GM23338 (cell line): ENCODE data around the gene TFIP11. TPM values are rescaled to one million over a fixed set of nuclear protein-coding genes. Genes with fewer than 3 reads are reported as not detected.

ENCODE experiments used
- ATAC-seq: fragments of 200-7000 bp; cut with Tn5 transposase; 3 replicates; pipeline ENCODE4 v1.9.1; 2020
- DNase-seq: peaks from one replicate; pipeline ENCODE4 v3.0.0-alpha.2; 2015; ENCODE audit warnings: low spot score
- H2AFZ ChIP-seq: fragments of 200-600 bp; sonication (generic); 2 replicates; pipeline ENCODE4 v1.8.0; 2016; ENCODE audit warnings: antibody characterized with exemption, mild to moderate bottlenecking, moderate library complexity
- H3F3A ChIP-seq: fragments of 200-600 bp; sonication (generic); replicated peaks from 2 replicates; pipeline ENCODE4 v1.8.0; 2017; ENCODE audit warnings: antibody characterized with exemption, mixed run types, low read depth
- H3K27ac ChIP-seq: fragments of 200-600 bp; sonication (generic); 2 replicates; pipeline ENCODE4 v1.6.1; 2016; ENCODE audit warnings: low read depth
- H3K27me3 ChIP-seq: fragments of 200-600 bp; sonication (generic); 2 replicates; pipeline ENCODE4 v1.8.0; 2016; ENCODE audit warnings: mild to moderate bottlenecking, mixed run types, moderate library complexity; ENCODE audit not compliant: insufficient read depth
- H3K36me3 ChIP-seq: fragments of 200-600 bp; sonication (generic); 2 replicates; pipeline ENCODE4 v1.8.0; 2016; ENCODE audit warnings: mild to moderate bottlenecking; ENCODE audit not compliant: insufficient read depth
- H3K4me1 ChIP-seq: fragments of 200-600 bp; sonication (generic); 2 replicates; pipeline ENCODE4 v1.8.0; 2016; ENCODE audit warnings: mild to moderate bottlenecking, moderate library complexity; ENCODE audit not compliant: insufficient read depth
- H3K4me2 ChIP-seq: fragments of 200-600 bp; sonication (generic); 2 replicates; pipeline ENCODE4 v1.7.1; 2017; ENCODE audit warnings: mixed run types
- H3K4me3 ChIP-seq: fragments of 200-600 bp; sonication (generic); 2 replicates; pipeline ENCODE4 v1.6.1; 2016; ENCODE audit warnings: mixed run types
- H3K79me2 ChIP-seq: fragments of 200-600 bp; sonication (generic); replicated peaks from 2 replicates; pipeline ENCODE4 v1.8.0; 2017; ENCODE audit warnings: mild to moderate bottlenecking; ENCODE audit not compliant: insufficient read depth
- H3K9me2 ChIP-seq: fragments of 200-600 bp; sonication (generic); 2 replicates; pipeline ENCODE4 v1.8.0; 2017; ENCODE audit not compliant: insufficient read depth
- H4K20me1 ChIP-seq: fragments of 200-600 bp; sonication (generic); replicated peaks from 2 replicates; pipeline ENCODE4 v1.8.0; 2017; ENCODE audit warnings: mild to moderate bottlenecking; ENCODE audit not compliant: insufficient read depth
- H3K27ac Mint-ChIP-seq: 2 replicates; pipeline ENCODE4 v1.8.0; 2020; ENCODE audit warnings: inconsistent platforms, mild to moderate bottlenecking, moderate library complexity, mixed read lengths
- H3K27me3 Mint-ChIP-seq: 3 replicates; pipeline ENCODE4 v1.8.0; 2022; ENCODE audit warnings: low read depth, mild to moderate bottlenecking, moderate library complexity, mixed read lengths, inconsistent platforms; ENCODE audit not compliant: insufficient read depth, poor library complexity
- H3K36me3 Mint-ChIP-seq: 3 replicates; pipeline ENCODE4 v1.8.0; 2021; ENCODE audit warnings: low read depth, mild to moderate bottlenecking, inconsistent platforms, moderate library complexity, mixed read lengths
- H3K4me1 Mint-ChIP-seq: 3 replicates; pipeline ENCODE4 v1.8.0; 2020; ENCODE audit warnings: mild to moderate bottlenecking, inconsistent platforms, mixed read lengths
- H3K4me3 Mint-ChIP-seq: 3 replicates; pipeline ENCODE4 v1.8.0; 2021; ENCODE audit warnings: moderate library complexity, mild to moderate bottlenecking, inconsistent platforms, mixed read lengths
- H3K9me3 Mint-ChIP-seq: 3 replicates; pipeline ENCODE4 v1.8.0; 2020; ENCODE audit warnings: moderate library complexity, mild to moderate bottlenecking, inconsistent platforms, mixed read lengths
- CREB1 ChIP-seq: fragments of 250-450 bp; sonication (Bioruptor Pico); IDR thresholded peaks from 2 replicates; pipeline ENCODE4 v1.5.0; 2020; ENCODE audit warnings: low read depth, mild to moderate bottlenecking, moderate library complexity
- EZH2 ChIP-seq: fragments of 200-600 bp; sonication (generic); IDR thresholded peaks from one replicate; pipeline ENCODE4 v1.8.0; 2017; ENCODE audit warnings: antibody characterized with exemption, mild to moderate bottlenecking, low read depth; ENCODE audit not compliant: unreplicated experiment
- EZH2phosphoT487 ChIP-seq: fragments of 200-600 bp; sonication (generic); IDR thresholded peaks from one replicate; pipeline ENCODE4 v1.8.1; 2018; ENCODE audit warnings: antibody characterized with exemption; ENCODE audit not compliant: unreplicated experiment
- JUNB ChIP-seq: IDR thresholded peaks from one replicate; pipeline ENCODE4 v1.6.1; 2016; ENCODE audit warnings: antibody characterized with exemption; ENCODE audit not compliant: unreplicated experiment
- NANOG ChIP-seq: IDR thresholded peaks from 2 replicates; pipeline ENCODE4 v1.6.1; 2016; ENCODE audit warnings: antibody characterized with exemption, borderline replicate concordance
- POLR2AphosphoS5 ChIP-seq: IDR thresholded peaks from 2 replicates; pipeline ENCODE4 v1.6.1; 2016; ENCODE audit warnings: antibody characterized with exemption, low read depth
- STAT1 ChIP-seq: IDR thresholded peaks from one replicate; pipeline ENCODE4 v1.6.1; 2016; ENCODE audit warnings: antibody characterized with exemption; ENCODE audit not compliant: unreplicated experiment
- ZNF114 ChIP-seq: fragments of 250-450 bp; sonication (Bioruptor Pico); IDR thresholded peaks from 2 replicates; pipeline ENCODE4 v1.5.0; 2020; ENCODE audit warnings: mild to moderate bottlenecking, moderate library complexity
- ZNF331 ChIP-seq: fragments of 250-450 bp; sonication (Bioruptor Pico); IDR thresholded peaks from 2 replicates; pipeline ENCODE4 v1.5.0; 2020; ENCODE audit warnings: low read depth, mild to moderate bottlenecking, moderate library complexity
- polyA plus RNA-seq: library from polyadenylated mRNA; unstranded; fragments of >200 nt; fragmentation: Nextera tagmentation; extraction: Ambion mirVana; gene quantifications from 2 replicates; pipeline ENCODE4 v1.2.1, GENCODE V29; 2016
- total RNA-seq: library from RNA; depleted of rRNA; stranded (reverse); fragments of >200 nt; shearing (Covaris generic); gene quantifications from 2 replicates; pipeline ENCODE4 v1.2.3, GENCODE V29; 2014
- TF ChIP-seq, protein P1 (sequence below): IDR thresholded peaks from one replicate; pipeline ENCODE4 v1.6.1; 2018; ENCODE audit warnings: antibody characterized with exemption; ENCODE audit not compliant: unreplicated experiment
- TF ChIP-seq, protein P2 (sequence below): fragments of 250-450 bp; sonication (Bioruptor Pico); IDR thresholded peaks from 2 replicates; pipeline ENCODE4 v1.5.0; 2020; ENCODE audit warnings: mild to moderate bottlenecking, moderate library complexity
- TF ChIP-seq, protein P3 (sequence below), 2 experiments: fragments of 200-600 bp in 1 of 2; sonication (generic) in 1 of 2; conservative IDR thresholded peaks; 2 replicates each; pipeline versions ENCODE4 v1.5.1 to v1.6.1; 2016 to 2017; ENCODE audit warnings: antibody characterized with exemption in 2 of 2, low read depth in 2 of 2, mild to moderate bottlenecking in 2 of 2, moderate library complexity in 1 of 2
- TF ChIP-seq, protein P4 (sequence below): IDR thresholded peaks from 2 replicates; pipeline ENCODE4 v1.6.1; 2016; ENCODE audit warnings: antibody characterized with exemption

TFIP11 gene
- total and polyA plus RNA-seq, 2 experiments from 2014 or later: 17.1 to 26.2 TPM

DNA sequence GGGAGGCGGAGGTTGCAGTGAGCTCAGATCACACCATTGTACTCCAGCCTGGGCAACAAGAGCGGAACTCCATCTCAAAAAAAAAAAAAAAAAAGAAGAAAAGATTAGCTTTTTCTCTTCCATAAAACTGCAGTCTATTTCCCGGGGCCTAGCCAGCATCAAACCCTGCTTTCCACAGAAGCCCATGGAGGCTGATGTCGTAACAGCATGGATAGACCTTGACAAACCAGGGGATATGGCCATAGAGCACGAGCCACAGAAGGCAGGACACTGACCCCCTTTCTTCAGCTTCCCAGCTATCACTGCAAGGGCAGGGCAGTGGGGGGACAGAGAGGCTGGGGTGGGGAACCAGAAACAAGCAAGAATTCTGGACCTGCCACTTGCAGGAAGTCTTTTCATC lies 50.2 kb downstream of the TFIP11 start:
- peaks cover 60% of the 10 kb centered on the region for H3K36me3 Mint-ChIP-seq
- peaks cover 6% of the 10 kb centered on the region; the same call in 2 of the 3 replicates for H3K4me1 Mint-ChIP-seq

More for the DNA sequence above, 50.2 kb downstream of the TFIP11 start:
- no peak overlapping the region for H2AFZ ChIP-seq
- no peaks in the 10 kb centered on the region for H3K4me1 ChIP-seq
- H3K36me3 ChIP-seq: peaks cover 16% of the 10 kb centered on the region
- TF ChIP-seq, protein P1, sequence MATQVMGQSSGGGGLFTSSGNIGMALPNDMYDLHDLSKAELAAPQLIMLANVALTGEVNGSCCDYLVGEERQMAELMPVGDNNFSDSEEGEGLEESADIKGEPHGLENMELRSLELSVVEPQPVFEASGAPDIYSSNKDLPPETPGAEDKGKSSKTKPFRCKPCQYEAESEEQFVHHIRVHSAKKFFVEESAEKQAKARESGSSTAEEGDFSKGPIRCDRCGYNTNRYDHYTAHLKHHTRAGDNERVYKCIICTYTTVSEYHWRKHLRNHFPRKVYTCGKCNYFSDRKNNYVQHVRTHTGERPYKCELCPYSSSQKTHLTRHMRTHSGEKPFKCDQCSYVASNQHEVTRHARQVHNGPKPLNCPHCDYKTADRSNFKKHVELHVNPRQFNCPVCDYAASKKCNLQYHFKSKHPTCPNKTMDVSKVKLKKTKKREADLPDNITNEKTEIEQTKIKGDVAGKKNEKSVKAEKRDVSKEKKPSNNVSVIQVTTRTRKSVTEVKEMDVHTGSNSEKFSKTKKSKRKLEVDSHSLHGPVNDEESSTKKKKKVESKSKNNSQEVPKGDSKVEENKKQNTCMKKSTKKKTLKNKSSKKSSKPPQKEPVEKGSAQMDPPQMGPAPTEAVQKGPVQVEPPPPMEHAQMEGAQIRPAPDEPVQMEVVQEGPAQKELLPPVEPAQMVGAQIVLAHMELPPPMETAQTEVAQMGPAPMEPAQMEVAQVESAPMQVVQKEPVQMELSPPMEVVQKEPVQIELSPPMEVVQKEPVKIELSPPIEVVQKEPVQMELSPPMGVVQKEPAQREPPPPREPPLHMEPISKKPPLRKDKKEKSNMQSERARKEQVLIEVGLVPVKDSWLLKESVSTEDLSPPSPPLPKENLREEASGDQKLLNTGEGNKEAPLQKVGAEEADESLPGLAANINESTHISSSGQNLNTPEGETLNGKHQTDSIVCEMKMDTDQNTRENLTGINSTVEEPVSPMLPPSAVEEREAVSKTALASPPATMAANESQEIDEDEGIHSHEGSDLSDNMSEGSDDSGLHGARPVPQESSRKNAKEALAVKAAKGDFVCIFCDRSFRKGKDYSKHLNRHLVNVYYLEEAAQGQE: no peak
- TF ChIP-seq STAT1 (no peak), ZNF114 (CRISPR knock-in tag) (no peak), ZNF331 (no peak), JUNB (no peak), POLR2AphosphoS5 (no peak), EZH2phosphoT487 (no peak), EZH2 (no peak), NANOG (no peak), CREB1 (CRISPR knock-in tag) (no peak)
- TF ChIP-seq, protein P2, sequence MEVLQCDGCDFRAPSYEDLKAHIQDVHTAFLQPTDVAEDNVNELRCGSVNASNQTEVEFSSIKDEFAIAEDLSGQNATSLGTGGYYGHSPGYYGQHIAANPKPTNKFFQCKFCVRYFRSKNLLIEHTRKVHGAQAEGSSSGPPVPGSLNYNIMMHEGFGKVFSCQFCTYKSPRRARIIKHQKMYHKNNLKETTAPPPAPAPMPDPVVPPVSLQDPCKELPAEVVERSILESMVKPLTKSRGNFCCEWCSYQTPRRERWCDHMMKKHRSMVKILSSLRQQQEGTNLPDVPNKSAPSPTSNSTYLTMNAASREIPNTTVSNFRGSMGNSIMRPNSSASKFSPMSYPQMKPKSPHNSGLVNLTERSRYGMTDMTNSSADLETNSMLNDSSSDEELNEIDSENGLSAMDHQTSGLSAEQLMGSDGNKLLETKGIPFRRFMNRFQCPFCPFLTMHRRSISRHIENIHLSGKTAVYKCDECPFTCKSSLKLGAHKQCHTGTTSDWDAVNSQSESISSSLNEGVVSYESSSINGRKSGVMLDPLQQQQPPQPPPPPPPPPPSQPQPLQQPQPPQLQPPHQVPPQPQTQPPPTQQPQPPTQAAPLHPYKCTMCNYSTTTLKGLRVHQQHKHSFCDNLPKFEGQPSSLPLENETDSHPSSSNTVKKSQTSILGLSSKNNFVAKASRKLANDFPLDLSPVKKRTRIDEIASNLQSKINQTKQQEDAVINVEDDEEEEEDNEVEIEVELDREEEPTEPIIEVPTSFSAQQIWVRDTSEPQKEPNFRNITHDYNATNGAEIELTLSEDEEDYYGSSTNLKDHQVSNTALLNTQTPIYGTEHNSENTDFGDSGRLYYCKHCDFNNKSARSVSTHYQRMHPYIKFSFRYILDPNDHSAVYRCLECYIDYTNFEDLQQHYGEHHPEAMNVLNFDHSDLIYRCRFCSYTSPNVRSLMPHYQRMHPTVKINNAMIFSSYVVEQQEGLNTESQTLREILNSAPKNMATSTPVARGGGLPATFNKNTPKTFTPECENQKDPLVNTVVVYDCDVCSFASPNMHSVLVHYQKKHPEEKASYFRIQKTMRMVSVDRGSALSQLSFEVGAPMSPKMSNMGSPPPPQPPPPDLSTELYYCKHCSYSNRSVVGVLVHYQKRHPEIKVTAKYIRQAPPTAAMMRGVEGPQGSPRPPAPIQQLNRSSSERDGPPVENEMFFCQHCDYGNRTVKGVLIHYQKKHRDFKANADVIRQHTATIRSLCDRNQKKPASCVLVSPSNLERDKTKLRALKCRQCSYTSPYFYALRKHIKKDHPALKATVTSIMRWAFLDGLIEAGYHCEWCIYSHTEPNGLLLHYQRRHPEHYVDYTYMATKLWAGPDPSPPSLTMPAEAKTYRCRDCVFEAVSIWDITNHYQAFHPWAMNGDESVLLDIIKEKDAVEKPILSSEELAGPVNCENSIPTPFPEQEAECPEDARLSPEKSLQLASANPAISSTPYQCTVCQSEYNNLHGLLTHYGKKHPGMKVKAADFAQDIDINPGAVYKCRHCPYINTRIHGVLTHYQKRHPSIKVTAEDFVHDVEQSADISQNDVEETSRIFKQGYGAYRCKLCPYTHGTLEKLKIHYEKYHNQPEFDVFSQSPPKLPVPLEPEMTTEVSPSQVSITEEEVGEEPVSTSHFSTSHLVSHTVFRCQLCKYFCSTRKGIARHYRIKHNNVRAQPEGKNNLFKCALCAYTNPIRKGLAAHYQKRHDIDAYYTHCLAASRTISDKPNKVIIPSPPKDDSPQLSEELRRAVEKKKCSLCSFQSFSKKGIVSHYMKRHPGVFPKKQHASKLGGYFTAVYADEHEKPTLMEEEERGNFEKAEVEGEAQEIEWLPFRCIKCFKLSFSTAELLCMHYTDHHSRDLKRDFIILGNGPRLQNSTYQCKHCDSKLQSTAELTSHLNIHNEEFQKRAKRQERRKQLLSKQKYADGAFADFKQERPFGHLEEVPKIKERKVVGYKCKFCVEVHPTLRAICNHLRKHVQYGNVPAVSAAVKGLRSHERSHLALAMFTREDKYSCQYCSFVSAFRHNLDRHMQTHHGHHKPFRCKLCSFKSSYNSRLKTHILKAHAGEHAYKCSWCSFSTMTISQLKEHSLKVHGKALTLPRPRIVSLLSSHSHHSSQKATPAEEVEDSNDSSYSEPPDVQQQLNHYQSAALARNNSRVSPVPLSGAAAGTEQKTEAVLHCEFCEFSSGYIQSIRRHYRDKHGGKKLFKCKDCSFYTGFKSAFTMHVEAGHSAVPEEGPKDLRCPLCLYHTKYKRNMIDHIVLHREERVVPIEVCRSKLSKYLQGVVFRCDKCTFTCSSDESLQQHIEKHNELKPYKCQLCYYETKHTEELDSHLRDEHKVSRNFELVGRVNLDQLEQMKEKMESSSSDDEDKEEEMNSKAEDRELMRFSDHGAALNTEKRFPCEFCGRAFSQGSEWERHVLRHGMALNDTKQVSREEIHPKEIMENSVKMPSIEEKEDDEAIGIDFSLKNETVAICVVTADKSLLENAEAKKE (CRISPR knock-in tag): no peak
- TF ChIP-seq, protein P3, sequence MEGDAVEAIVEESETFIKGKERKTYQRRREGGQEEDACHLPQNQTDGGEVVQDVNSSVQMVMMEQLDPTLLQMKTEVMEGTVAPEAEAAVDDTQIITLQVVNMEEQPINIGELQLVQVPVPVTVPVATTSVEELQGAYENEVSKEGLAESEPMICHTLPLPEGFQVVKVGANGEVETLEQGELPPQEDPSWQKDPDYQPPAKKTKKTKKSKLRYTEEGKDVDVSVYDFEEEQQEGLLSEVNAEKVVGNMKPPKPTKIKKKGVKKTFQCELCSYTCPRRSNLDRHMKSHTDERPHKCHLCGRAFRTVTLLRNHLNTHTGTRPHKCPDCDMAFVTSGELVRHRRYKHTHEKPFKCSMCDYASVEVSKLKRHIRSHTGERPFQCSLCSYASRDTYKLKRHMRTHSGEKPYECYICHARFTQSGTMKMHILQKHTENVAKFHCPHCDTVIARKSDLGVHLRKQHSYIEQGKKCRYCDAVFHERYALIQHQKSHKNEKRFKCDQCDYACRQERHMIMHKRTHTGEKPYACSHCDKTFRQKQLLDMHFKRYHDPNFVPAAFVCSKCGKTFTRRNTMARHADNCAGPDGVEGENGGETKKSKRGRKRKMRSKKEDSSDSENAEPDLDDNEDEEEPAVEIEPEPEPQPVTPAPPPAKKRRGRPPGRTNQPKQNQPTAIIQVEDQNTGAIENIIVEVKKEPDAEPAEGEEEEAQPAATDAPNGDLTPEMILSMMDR (conservative IDR thresholded peaks at IDR 0.05; ENCODE audit: low read depth in 2 of 2): no peak
- TF ChIP-seq, protein P4, sequence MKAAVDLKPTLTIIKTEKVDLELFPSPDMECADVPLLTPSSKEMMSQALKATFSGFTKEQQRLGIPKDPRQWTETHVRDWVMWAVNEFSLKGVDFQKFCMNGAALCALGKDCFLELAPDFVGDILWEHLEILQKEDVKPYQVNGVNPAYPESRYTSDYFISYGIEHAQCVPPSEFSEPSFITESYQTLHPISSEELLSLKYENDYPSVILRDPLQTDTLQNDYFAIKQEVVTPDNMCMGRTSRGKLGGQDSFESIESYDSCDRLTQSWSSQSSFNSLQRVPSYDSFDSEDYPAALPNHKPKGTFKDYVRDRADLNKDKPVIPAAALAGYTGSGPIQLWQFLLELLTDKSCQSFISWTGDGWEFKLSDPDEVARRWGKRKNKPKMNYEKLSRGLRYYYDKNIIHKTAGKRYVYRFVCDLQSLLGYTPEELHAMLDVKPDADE: no peak
- H3K4me2 ChIP-seq: no peak overlapping the region
- Mint-ChIP-seq H3K27me3 (peaks cover 3% of the 10 kb centered on the region), H3K27ac (no peak overlapping the region), H3K9me3 (no peaks in the 10 kb centered on the region), H3K4me3 (no peak overlapping the region)
- peaks cover 11% of the 10 kb centered on the region; the same call in 1 of the 2 replicates for H3F3A ChIP-seq
- ATAC-seq: no peak
- H3K27ac ChIP-seq: no peak overlapping the region
- H3K27me3 ChIP-seq: no peaks in the 10 kb centered on the region
- H3K9me2 ChIP-seq: no peaks in the 10 kb centered on the region
- H3K4me3 ChIP-seq: no peak overlapping the region
- DNase-seq: no peak
- peaks cover 15% of the 10 kb centered on the region; the same call in 1 of the 2 replicates for H3K79me2 ChIP-seq
- no peaks in the 10 kb centered on the region; the same call in none of the 2 replicates for H4K20me1 ChIP-seq
